Fibroblast of mammary gland (primary cell): ENCODE data around the gene KIF22.

Experiments
- DNase-seq: peaks from one replicate; pipeline ENCODE4 v3.0.0-alpha.2; 2010; ENCODE audit warnings: low read depth
- H3K4me3 ChIP-seq: 2 replicates; pipeline ENCODE4 v1.5.1; 2011; ENCODE audit warnings: low read depth, mild to moderate bottlenecking, low read length, moderate library complexity; ENCODE audit not compliant: control insufficient read depth
- CTCF ChIP-seq: conservative IDR thresholded peaks from 2 replicates; pipeline ENCODE4 v1.5.1; 2011; ENCODE audit warnings: low read depth, low read length, inconsistent platforms; ENCODE audit not compliant: control insufficient read depth, insufficient read depth

Gene KIF22

GRCh38 chr16:29816694-29817441, 26.3 kb downstream of the KIF22 start:
- peak; percentile 50 for DNase-seq
- peak overlapping the region; percentile 80 for H3K4me3 ChIP-seq
- no peak for TF ChIP-seq CTCF

GRCh38 chr16:29818082-29818481, 27.5 kb downstream of the KIF22 start:
- no peak overlapping the region for H3K4me3 ChIP-seq
- DNase-seq = no peak
- TF ChIP-seq CTCF = no peak

DNA sequence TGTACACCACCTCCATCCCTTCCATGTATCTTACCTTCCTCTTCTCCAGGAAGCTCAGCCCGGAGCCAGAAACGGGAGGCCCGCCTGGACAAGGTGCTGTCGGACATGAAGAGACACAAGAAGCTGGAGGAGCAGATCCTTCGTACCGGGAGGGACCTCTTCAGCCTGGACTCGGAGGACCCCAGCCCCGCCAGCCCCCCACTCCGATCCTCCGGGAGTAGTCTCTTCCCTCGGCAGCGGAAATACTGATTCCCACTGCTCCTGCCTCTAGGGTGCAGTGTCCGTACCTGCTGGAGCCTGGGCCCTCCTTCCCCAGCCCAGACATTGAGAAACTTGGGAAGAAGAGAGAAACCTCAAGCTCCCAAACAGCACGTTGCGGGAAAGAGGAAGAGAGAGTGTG, 29.0 kb downstream of the KIF22 start:
- DNase-seq = no peak
- peak overlapping the region; percentile 99 for H3K4me3 ChIP-seq
- peak; percentile 24 for TF ChIP-seq CTCF

DNA sequence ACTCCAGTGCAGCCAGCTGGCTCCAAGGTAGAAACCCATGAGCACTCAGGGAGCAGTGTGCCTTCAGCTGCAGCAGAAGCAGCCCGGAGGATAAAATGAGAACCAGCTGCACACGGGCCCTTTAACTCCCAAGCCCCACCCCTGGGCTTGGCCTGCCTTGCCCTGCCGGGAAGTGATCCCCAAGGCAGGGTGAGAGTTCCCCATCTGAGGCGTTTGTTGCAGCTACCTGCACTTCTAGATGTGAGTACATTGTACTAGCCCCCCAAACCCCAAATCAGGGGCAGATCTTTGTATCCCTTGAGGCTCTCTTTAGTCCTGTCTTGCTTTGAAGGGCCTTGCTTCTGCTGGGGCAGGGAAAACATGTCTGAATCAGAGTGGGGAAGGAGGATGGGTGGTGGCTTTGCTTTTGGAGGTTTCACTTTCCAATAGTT, 29.7 kb downstream of the KIF22 start, which contains the start of gene MVP:
Gene MVP (plus strand): TSS at position 192 of the 431 bp plus-strand sequence. CDS start 10,088 bp downstream, outside the sequence.
- no peak for TF ChIP-seq CTCF
- DNase-seq = peak; percentile 77
- peak within 1 kb of the TSS; percentile 99 for H3K4me3 ChIP-seq

DNA sequence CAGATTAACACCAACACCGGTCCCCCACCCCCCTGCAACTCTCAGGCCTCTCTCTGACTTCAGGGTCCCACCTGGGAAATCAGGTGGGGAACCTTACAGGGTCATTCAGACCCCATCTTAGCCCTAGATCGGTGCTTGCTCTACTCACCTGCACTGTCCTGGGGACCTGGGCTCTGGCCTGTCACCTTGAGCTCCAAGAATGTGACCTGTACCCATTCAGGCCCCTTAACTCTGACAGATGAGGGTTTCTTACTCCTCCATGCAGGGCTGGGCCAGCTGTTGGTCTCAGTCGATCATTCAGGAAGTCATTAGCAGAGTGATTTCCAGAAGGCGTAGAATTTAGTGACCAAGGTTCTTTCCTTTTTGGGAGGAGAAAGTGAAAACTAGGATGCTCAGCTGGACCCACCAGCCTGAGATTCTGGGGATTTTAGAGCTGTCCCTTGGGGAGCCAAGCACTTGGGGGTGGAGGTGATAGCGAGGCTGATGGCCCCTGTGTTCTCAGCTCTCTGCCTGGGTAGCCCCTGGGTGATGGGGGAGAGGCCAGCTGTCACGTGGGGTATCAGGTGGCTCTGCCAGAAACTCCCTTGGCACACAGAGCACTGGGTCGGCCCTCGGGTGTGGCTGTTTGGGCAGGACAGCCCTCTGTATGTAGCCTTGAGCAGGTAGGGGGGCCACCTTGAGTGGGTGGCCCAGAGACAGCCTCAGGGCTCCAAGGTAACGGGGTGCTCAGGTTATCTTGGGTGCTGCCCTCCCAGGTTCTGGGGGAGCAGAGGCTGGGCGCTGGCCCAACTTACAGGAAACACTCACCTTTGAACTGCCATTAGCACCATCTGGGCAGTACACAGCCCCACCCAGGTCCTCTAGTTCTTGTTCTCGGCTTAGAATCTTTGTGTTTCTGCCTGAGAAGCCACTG, 30.4 kb downstream of the KIF22 start:
- peak overlapping the region; percentile 99 for H3K4me3 ChIP-seq
- TF ChIP-seq CTCF = no peak
- DNase-seq = no peak

- DNase-seq = peak; percentile 87
- peak overlapping the region; percentile 99 for H3K4me3 ChIP-seq
- TF ChIP-seq CTCF = no peak
Observed at GRCh38 chr16:29821643-29822115, 31.1 kb downstream of the KIF22 start.
